HG02623 (cell line): ENCODE data around the gene SDCBP2.

Experiments used
- ATAC-seq: cut with Tn5 transposase; IDR thresholded peaks from one replicate; pipeline ENCODE4 v1.9.1; 2021; ENCODE audit warnings: moderate library complexity; ENCODE audit not compliant: unreplicated experiment

Gene SDCBP2

DNA sequence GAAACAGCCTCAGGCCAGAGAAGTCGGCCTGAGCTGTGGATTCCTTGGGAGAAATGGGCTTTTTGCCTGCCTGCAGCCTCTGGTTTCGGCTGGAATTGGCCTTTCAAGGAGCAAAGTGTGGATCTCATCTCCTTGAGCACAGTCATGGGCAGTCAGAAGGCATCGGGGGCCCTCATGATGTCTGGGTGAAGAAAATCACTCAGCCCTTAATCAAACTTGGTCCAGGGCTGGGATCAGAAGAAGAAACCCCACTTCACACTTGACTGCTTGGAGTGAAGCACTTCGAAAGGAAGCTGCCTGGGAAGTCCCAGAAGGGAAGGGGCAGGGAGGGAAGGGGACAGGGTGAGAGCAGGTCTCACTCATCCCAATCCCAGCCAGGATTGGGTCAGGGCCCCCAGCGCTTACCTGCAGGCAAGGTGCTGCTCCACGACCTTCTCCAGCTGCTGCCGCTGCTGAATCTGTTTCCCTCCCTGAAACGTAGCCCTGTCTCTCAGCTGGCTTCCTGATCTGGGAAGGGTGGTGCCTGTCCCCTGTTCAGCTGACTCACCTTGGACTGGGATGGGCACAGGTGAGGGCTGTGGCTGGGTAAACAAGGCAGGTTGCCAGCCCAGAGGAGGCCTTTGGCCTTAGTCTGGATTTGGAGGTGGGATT is at the start of gene SDCBP2:
SDCBP2 (minus strand) TSS at position 460 of the 651 bp plus-strand sequence. CDS start 8,723 bp downstream, outside the sequence.
- ATAC-seq = no peak

- ATAC-seq = no peak
Observed at GRCh38 chr20:1378735-1379125, 49.8 kb upstream of the SDCBP2 start.

- no peak for ATAC-seq
Observed at GRCh38 chr20:1377984-1378734, 49.2 kb upstream of the SDCBP2 start.

DNA sequence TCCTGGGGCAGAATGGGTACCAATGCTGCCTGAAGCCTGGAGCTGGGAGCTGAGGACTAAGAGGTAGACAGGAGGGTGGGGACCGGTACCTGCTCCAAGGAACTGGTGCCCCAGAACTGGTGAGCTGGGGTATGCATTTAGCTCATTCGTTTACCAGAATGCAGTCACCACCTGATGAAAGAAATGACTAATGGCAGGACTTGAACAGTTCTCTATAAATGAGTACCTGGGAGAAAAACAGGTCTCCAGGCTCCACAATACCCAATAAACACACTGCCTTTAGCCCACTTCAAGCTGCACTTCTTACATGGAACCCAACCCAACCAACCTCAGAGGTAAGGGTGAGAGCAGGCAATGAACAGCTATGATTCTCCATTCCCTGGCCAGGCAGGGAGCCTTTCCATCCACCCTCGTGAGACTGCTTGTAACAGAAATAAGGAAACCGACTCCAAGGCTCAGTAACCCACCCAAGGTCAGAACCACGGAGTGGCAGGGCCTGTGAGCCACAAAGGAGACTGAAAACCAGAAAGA is 48.5 kb upstream of the SDCBP2 start:
- no peak for ATAC-seq

DNA sequence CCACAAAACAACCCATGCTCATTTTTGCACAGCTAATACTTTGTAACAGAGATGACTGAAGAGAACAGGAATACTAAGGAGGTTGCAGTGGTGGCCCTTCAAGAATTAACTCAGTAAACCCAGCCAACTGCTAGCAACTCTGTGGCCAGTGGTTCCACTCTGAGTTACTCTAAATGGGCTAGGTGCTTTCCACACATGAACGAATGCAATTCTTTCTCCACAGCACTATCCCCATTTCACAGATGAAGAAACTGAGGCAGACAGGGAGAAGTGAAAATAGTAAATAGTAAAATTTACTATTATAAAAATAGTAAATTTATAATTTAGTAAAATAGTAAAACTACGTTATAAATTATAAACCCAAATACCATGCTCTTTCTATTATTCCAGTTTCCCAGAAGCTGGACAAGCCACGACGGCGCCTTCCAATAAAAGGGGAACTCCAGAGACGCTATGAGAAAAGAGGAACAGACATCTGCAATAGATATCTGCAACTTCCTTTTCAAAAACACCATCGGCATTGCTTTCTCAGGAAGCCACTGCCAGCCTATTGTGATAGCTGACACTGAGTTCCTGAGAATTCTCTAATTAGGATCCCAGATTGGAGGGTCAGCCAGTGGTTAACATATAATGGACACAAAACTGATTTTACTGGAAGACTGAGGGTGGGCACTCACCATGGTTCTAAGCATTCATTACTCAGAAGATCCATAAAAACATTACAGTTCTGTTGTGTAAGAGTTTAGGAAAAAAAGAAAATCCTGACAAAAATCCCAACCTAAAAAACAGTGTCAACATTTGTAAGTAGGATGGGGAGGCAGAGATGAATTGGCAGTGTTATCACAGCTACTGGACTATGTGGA is 47.7 kb upstream of the SDCBP2 start:
- no peak for ATAC-seq

- no peak for ATAC-seq
Observed at GRCh38 chr20:1376007-1376406, 47.1 kb upstream of the SDCBP2 start.

- no peak for ATAC-seq
Observed at GRCh38 chr20:1375515-1375914, 46.6 kb upstream of the SDCBP2 start.

DNA sequence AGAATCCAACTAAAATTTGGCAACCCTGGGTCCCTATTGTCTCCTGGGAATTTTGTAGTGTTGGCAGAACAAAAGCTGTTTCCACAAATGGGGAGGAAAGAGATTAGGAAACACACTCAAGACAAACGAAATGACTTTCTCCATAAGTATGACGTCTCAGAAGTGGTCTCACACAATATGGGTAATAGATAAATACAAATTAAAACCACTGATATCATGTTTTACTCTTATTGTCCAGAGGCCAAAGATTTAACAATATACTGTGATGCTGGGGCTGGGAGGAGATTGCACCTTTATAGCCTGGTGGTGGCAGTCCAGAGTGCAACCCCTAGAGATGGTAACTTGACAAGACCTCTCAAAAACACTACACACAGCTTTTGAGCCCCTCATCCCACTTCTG is 45.3 kb upstream of the SDCBP2 start:
- no peak for ATAC-seq

- no peak for ATAC-seq
Observed at GRCh38 chr20:1373614-1374013, 44.7 kb upstream of the SDCBP2 start.

DNA sequence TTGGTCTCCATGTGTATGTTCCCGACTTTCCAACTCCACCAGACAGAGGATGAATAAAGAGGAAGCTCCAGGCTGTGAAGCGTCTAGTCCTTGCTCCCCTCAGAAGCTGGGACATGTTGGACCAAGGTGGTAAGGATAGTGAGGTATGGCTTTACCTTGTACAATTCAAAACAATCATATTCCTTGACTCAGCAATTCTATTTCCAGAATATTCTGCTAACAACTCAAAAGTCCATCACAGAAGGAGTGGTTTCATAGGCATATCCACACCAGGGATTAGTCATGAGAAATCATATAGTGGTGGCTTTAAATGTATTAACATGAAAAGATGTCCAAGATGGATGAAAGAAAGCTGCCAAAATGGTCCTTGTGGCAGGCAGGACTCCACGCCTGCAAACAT is 44.1 kb upstream of the SDCBP2 start:
- ATAC-seq = no peak

DNA sequence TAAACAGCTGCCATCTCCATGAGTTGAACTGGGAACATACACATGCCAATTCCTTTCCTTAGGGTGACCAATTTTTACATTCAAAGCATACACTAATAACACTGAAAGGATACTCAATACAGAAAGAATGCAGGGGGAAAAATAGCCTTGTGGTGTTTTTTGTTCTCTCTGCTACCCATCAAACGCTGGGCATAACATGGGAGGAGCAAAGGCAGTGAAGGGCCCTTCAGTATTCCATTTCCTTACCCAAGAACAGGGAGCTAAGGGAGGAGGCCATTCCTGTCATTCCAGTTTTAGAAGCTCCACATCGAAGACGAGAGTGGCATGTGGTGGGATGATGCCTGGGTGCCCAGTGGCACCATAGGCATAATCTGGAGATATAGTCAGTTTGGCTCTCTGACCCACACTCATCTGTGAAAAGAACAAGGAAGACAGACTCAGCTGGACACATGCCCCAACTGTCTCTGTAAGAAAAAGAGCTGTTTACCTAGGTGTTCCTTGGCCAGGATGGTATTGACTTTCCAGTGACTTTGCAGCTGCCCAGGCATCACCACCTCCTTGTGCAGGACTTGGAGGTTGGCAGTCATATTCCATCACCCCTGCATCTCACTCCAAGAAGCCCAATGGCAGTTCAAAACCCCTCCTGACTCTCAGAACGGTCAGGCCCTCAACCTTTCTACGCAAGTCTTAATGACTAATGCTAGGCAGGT is 43.0 kb upstream of the SDCBP2 start:
- no peak for ATAC-seq

DNA sequence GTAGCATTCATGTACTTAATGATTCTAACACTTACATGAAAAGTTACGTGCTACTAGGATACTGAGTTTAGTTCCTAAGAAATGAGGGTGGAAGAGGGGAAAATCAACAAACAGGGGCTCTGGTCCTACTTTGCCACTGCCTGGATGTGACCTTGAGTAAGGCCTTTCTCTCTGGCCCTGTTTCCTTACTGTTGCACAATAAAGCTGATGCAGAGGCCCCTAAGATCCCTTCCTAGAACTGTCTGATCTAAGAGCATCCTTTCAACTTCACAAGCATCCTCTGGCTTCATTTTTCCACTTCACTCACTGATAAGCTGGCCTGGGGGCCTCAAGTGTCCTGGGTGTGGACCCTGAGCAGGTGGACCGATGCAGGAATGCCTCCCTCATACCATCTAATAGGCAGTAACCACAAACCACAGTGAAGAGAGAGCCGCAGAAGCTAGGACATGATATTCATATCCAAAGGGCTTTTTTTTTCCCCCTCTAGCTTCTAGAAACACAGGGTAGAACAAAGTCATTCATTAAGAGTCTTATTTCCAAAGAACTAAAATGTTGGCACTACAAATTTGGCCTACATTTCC is 42.4 kb upstream of the SDCBP2 start:
- ATAC-seq = no peak

DNA sequence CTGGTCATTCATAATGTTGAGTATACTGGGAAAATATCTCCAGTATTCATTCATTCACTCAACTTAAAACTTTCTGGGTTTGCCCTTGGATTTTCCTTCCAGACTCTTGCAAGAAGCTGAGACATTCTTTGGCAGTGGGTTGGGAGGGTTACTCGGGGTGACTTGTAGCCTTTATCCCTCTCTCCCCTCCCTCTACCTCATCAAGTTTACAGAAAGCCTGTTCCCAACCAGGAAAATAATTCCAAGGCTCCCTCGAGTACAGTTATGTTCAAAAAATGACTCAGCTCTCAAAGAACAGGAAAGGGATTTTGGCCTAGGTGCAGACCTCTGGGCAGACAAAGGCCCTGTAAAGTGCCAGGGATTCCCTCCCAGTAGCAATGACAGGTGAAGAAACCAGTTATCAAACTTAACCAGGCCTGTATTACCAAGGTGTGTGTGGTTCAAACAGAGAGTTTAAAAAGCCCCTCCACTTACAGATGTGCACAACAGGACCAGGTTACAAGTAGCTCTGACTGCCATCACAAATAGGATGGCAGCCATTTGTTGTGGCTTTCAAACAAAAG is 41.7 kb upstream of the SDCBP2 start:
- no peak for ATAC-seq

DNA sequence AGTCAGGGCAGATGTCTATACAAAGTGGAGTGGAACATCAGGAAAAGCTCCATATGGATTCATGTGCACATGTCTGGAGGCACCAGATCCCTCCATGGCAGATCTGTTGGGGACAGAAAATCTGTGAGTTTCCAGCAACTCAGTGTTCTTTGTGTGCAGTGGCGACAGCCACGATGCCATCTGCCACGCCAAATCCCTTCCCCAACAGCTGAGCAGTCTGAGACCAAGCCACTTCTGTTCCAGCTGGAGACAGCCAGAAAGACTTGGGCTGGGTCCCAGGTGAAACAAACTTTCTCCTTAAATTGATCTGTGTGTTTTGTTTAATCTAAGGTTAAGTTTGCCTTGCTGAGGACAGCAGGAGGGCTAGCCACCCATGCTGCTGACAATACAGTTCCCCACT is 41.0 kb upstream of the SDCBP2 start:
- ATAC-seq = no peak

DNA sequence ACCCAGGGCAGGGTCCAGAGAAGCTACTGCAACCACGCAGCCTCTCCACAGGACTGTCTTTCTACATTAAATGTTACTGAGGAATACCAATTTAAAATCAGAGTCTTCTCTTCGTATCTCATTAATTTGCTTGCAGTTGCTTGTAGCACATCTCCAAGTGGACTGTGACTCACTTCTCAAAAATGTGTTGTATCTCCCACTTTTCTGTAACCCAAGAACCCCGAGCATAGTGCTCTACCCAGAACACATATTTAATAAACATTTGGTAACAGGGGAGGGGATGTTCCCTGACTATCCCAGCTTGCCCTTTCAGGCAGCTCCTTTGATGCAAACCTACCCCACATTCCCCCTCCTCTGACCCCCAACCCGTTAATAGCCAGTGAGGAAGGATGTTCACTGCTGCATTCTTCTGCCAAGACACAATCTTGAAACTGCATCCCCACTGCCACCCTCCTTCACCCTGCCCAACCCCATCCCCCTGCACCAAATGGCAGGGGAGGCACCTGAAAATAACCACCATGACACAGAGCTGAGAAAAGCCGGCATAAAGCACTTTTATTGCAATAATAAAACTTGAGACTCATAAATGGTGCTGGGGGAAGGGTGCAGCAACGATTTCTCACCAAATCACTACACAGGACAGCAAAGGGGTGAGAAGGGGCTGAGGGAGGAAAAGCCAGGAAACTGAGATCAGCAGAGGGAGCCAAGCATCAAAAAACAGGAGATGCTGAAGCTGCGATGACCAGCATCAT is 39.7 kb upstream of the SDCBP2 start:
- no peak for ATAC-seq

DNA sequence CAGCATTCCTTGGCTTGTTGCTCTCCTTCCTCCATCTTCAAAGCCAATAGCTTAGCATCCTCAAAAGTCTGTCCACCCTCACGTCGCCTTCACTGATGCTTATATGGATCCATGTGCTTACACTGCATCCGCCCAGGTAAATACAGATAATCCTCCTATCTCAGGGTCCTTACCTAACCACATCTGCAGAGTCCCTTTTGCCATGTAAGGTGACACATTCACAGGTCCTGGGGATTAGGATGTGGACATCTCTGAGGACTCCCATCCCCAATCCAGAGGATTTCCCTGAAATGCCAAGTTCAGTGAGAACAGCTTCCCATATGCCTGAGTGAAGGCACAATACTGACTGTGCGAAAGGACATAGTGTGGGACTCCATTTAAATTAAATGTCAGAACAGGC is 38.5 kb upstream of the SDCBP2 start:
- no peak for ATAC-seq

DNA sequence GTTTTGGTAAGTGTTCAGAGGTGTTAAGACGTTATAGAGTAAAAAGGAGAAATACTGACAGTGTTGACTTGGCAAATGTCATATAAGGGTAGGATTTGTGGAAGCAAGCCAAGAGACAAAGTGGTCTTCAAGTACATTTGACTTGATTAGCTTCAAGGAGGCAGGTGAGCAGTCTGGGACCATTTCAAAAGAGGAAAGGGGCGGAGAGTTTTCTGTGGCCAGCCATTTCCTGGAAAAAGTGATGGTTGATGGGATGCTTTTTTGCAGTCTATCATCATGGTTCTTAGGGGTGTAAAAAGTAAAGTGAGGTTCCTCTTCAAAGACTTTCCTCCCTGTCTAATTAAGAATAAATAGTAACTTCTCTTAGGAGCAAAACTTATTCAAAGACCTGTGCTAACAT is 35.2 kb upstream of the SDCBP2 start:
- ATAC-seq = no peak

DNA sequence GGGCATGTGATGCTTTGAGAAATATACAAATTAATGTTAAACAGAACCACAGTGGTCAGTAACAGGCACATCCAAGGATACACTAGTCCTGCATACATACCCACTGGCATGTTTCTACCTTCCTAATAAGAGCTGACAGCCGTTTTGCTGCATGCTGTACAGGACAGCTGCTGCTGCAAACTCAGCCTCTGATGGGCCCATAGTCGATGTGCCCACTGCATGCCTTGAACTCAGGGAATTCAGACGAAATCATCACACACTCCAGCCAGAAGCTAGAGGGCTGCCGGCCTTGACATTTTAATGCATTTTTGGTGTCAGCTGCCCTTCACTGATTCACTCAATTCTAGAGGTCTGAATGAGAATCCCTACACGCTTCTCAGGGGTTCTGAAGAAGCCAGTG is 34.6 kb upstream of the SDCBP2 start:
- ATAC-seq = no peak

DNA sequence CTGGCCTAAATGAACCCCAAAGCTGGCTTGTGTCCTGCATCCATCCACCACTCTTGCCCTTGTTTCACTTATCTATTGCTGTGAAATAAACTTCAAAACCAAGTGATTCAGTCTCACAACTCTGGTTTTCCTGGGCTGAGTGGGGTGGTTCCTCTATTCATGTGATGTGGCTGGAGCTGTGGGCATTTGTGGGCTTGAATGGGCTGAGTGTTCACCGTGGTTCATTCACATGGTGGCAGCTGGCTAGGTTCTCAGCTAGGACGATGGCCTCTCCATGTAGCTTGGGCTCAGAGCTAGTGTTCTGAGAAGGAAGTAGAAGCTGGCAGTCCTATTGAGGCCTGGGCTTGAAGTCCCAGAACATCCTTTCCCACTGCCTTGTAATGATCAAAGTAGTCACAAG is 33.5 kb upstream of the SDCBP2 start:
- ATAC-seq = no peak
